Measurements from ENCODE around the gene GPR15LG.
"Not testable (repeated sequence)": the region's sequence is repeated elsewhere in the genome, so short reads cannot be mapped to it uniquely, and the experiment has no call there.

GPR15LG gene

GRCh38 chr10:84160663-84161362 is 12.8 kb upstream of the GPR15LG start:
- ChIA-PET POLR2A (no interaction called here), CTCF (interaction anchor here (1.0 to 2.5 kb wide), 3 partner anchors 16 to 46 kb away, joined by 3 to 8 read pairs (median 3); no protein-coding TSS in a partner anchor)
- no peaks in the 10 kb centered on the region for H3K9me3 ChIP-seq (ENCODE audit: control extremely low read depth in 1 of 5, control insufficient read depth in 4 of 5, insufficient read depth in 2 of 5, low read depth in 1 of 5, low read length in 4 of 5)
- H3K4me3 ChIP-seq (ENCODE audit: control insufficient read depth in 1 of 7, extremely low read depth in 1 of 7, insufficient read depth in 4 of 7, low read depth in 2 of 7, low read length in 6 of 7): no peak overlapping the region
- no peak for DNase-seq
- H3K27me3 ChIP-seq (replicated peaks in 2 of 5; ENCODE audit: control insufficient read depth in 4 of 5, insufficient read depth in 5 of 5, low read length in 4 of 5): peaks cover 2 to 37% (median 14%) of the 10 kb centered on the region in 5 experiments
- 65% methylated on average over 6 of the region's 6 CpGs for WGBS (ENCODE audit: insufficient coverage)
- no peak overlapping the region for H3K27ac ChIP-seq (ENCODE audit: insufficient read depth in 1 of 2, low read depth in 1 of 2, low read length in 2 of 2, poor library complexity in 1 of 2, severe bottlenecking in 2 of 2)
- peaks cover 0 to 13% (median 0%) of the 10 kb centered on the region in 4 experiments for H3K4me1 ChIP-seq (ENCODE audit: control extremely low read depth in 1 of 4, control insufficient read depth in 4 of 4, insufficient read depth in 4 of 4, low read length in 3 of 4)
- H3K36me3 ChIP-seq (ENCODE audit: control insufficient read depth in 4 of 4, insufficient read depth in 4 of 4, low read length in 3 of 4): no peaks in the 10 kb centered on the region

- peaks cover 0 to 2% (median 0%) of the 10 kb centered on the region in 4 experiments for H3K4me1 ChIP-seq (ENCODE audit: control extremely low read depth in 1 of 4, control insufficient read depth in 4 of 4, insufficient read depth in 4 of 4, low read length in 3 of 4)
- no peak for DNase-seq
- CTCF ChIA-PET: interaction anchor here (0.7 to 1.6 kb wide), 4 partner anchors 14 to 56 kb away, joined by 3 to 5 read pairs (median 4); no protein-coding TSS in a partner anchor
- WGBS (ENCODE audit: insufficient coverage): 80% methylated on average over 1 of the region's 2 CpGs
- peaks cover 0 to 8% (median 0%) of the 10 kb centered on the region in 5 experiments for H3K9me3 ChIP-seq (ENCODE audit: control extremely low read depth in 1 of 5, control insufficient read depth in 4 of 5, insufficient read depth in 2 of 5, low read depth in 1 of 5, low read length in 4 of 5)
- no peaks in the 10 kb centered on the region for H3K36me3 ChIP-seq (ENCODE audit: control insufficient read depth in 4 of 4, insufficient read depth in 4 of 4, low read length in 3 of 4)
- H3K27me3 ChIP-seq (replicated peaks in 2 of 5; ENCODE audit: control insufficient read depth in 4 of 5, insufficient read depth in 5 of 5, low read length in 4 of 5): peaks cover 2 to 33% (median 14%) of the 10 kb centered on the region in 5 experiments
- POLR2A ChIA-PET: no interaction called here
- H3K27ac ChIP-seq (ENCODE audit: insufficient read depth in 1 of 2, low read depth in 1 of 2, low read length in 2 of 2, poor library complexity in 1 of 2, severe bottlenecking in 2 of 2): no peak overlapping the region
- H3K4me3 ChIP-seq (ENCODE audit: control insufficient read depth in 1 of 7, extremely low read depth in 1 of 7, insufficient read depth in 4 of 7, low read depth in 2 of 7, low read length in 6 of 7): no peak overlapping the region
These were observed 9.6 kb upstream of the GPR15LG start for GRCh38 chr10:84163996-84164395.

- Histone ChIP-seq H3K4me3 (ENCODE audit: control insufficient read depth in 1 of 7, extremely low read depth in 1 of 7, insufficient read depth in 4 of 7, low read depth in 2 of 7, low read length in 6 of 7) (no peak overlapping the region), H3K4me1 (ENCODE audit: control extremely low read depth in 1 of 4, control insufficient read depth in 4 of 4, insufficient read depth in 4 of 4, low read length in 3 of 4) (no peaks in the 10 kb centered on the region), H3K36me3 (ENCODE audit: control insufficient read depth in 4 of 4, insufficient read depth in 4 of 4, low read length in 3 of 4) (no peaks in the 10 kb centered on the region), H3K9me3 (ENCODE audit: control extremely low read depth in 1 of 5, control insufficient read depth in 4 of 5, insufficient read depth in 2 of 5, low read depth in 1 of 5, low read length in 4 of 5) (peaks cover 0 to 8% (median 0%) of the 10 kb centered on the region in 5 experiments), H3K27me3 (replicated peaks in 2 of 5; ENCODE audit: control insufficient read depth in 4 of 5, insufficient read depth in 5 of 5, low read length in 4 of 5) (peaks cover 0 to 29% (median 14%) of the 10 kb centered on the region in 5 experiments), H3K27ac (ENCODE audit: insufficient read depth in 1 of 2, low read depth in 1 of 2, low read length in 2 of 2, poor library complexity in 1 of 2, severe bottlenecking in 2 of 2) (no peak overlapping the region)
- WGBS (ENCODE audit: insufficient coverage): 43% methylated on average over 2 of the region's 2 CpGs
- ChIA-PET POLR2A (no interaction called here), CTCF (interaction anchor here (0.9 to 1.6 kb wide), 4 partner anchors 15 to 56 kb away, joined by 3 to 5 read pairs (median 4); no protein-coding TSS in a partner anchor)
- DNase-seq: no peak
These were observed 9.2 kb upstream of the GPR15LG start for GRCh38 chr10:84164442-84164841.

GRCh38 chr10:84166620-84167288 is 6.8 kb upstream of the GPR15LG start:
- CTCF ChIA-PET: interaction anchor here (1.1 kb wide), 1 partner anchor 48 kb away, joined by 3 read pairs; no protein-coding TSS in a partner anchor

GRCh38 chr10:84167289-84167653 is 6.3 kb upstream of the GPR15LG start:
- no CpG with 5 or more reads among the region's 2 CpGs for WGBS (ENCODE audit: insufficient coverage)
- POLR2A ChIA-PET; H3K36me3 ChIP-seq (ENCODE audit: control insufficient read depth in 4 of 4, insufficient read depth in 4 of 4, low read length in 3 of 4); H3K4me1 ChIP-seq (ENCODE audit: control extremely low read depth in 1 of 4, control insufficient read depth in 4 of 4, insufficient read depth in 4 of 4, low read length in 3 of 4); H3K27ac ChIP-seq (ENCODE audit: insufficient read depth in 1 of 2, low read depth in 1 of 2, low read length in 2 of 2, poor library complexity in 1 of 2, severe bottlenecking in 2 of 2); DNase-seq; H3K9me3 ChIP-seq (ENCODE audit: control extremely low read depth in 1 of 5, control insufficient read depth in 4 of 5, insufficient read depth in 2 of 5, low read depth in 1 of 5, low read length in 4 of 5); CTCF ChIA-PET; H3K4me3 ChIP-seq (ENCODE audit: control insufficient read depth in 1 of 7, extremely low read depth in 1 of 7, insufficient read depth in 4 of 7, low read depth in 2 of 7, low read length in 6 of 7): not testable (repeated sequence)
- H3K27me3 ChIP-seq (replicated peaks in 2 of 5; ENCODE audit: control insufficient read depth in 4 of 5, insufficient read depth in 5 of 5, low read length in 4 of 5): peaks cover 0 to 19% (median 6%) of the 10 kb centered on the region in 5 experiments

More at GRCh38 chr10:84166620-84167288, 6.8 kb upstream of the GPR15LG start:
- Histone ChIP-seq H3K4me3 (ENCODE audit: control insufficient read depth in 1 of 7, extremely low read depth in 1 of 7, insufficient read depth in 4 of 7, low read depth in 2 of 7, low read length in 6 of 7) (no peak overlapping the region), H3K27me3 (replicated peaks in 2 of 5; ENCODE audit: control insufficient read depth in 4 of 5, insufficient read depth in 5 of 5, low read length in 4 of 5) (peaks cover 0 to 21% (median 9%) of the 10 kb centered on the region in 5 experiments), H3K4me1 (ENCODE audit: control extremely low read depth in 1 of 4, control insufficient read depth in 4 of 4, insufficient read depth in 4 of 4, low read length in 3 of 4) (no peaks in the 10 kb centered on the region), H3K36me3 (ENCODE audit: control insufficient read depth in 4 of 4, insufficient read depth in 4 of 4, low read length in 3 of 4) (no peaks in the 10 kb centered on the region), H3K27ac (ENCODE audit: insufficient read depth in 1 of 2, low read depth in 1 of 2, low read length in 2 of 2, poor library complexity in 1 of 2, severe bottlenecking in 2 of 2) (no peak overlapping the region), H3K9me3 (ENCODE audit: control extremely low read depth in 1 of 5, control insufficient read depth in 4 of 5, insufficient read depth in 2 of 5, low read depth in 1 of 5, low read length in 4 of 5) (peaks cover 0 to 8% (median 0%) of the 10 kb centered on the region in 5 experiments)
- POLR2A ChIA-PET: no interaction called here
- DNase-seq: no peak
- WGBS (ENCODE audit: insufficient coverage): 95% methylated on average over 4 of the region's 4 CpGs

GRCh38 chr10:84168382-84168781 is 5.2 kb upstream of the GPR15LG start:
- DNase-seq; POLR2A ChIA-PET; CTCF ChIA-PET; H3K9me3 ChIP-seq (ENCODE audit: control extremely low read depth in 1 of 5, control insufficient read depth in 4 of 5, insufficient read depth in 2 of 5, low read depth in 1 of 5, low read length in 4 of 5); H3K4me3 ChIP-seq (ENCODE audit: control insufficient read depth in 1 of 7, extremely low read depth in 1 of 7, insufficient read depth in 4 of 7, low read depth in 2 of 7, low read length in 6 of 7); H3K36me3 ChIP-seq (ENCODE audit: control insufficient read depth in 4 of 4, insufficient read depth in 4 of 4, low read length in 3 of 4); H3K27ac ChIP-seq (ENCODE audit: insufficient read depth in 1 of 2, low read depth in 1 of 2, low read length in 2 of 2, poor library complexity in 1 of 2, severe bottlenecking in 2 of 2); H3K4me1 ChIP-seq (ENCODE audit: control extremely low read depth in 1 of 4, control insufficient read depth in 4 of 4, insufficient read depth in 4 of 4, low read length in 3 of 4): not testable (repeated sequence)
- peaks cover 0 to 16% (median 6%) of the 10 kb centered on the region in 5 experiments for H3K27me3 ChIP-seq (replicated peaks in 2 of 5; ENCODE audit: control insufficient read depth in 4 of 5, insufficient read depth in 5 of 5, low read length in 4 of 5)
- WGBS (ENCODE audit: insufficient coverage): 96% methylated on average over 9 of the region's 10 CpGs

GRCh38 chr10:84171237-84171636 is 2.4 kb upstream of the GPR15LG start:
- H3K27me3 ChIP-seq (replicated peaks in 2 of 5; ENCODE audit: control insufficient read depth in 4 of 5, insufficient read depth in 5 of 5, low read length in 4 of 5); H3K4me1 ChIP-seq (ENCODE audit: control extremely low read depth in 1 of 4, control insufficient read depth in 4 of 4, insufficient read depth in 4 of 4, low read length in 3 of 4); CTCF ChIA-PET; DNase-seq; H3K9me3 ChIP-seq (ENCODE audit: control extremely low read depth in 1 of 5, control insufficient read depth in 4 of 5, insufficient read depth in 2 of 5, low read depth in 1 of 5, low read length in 4 of 5); H3K4me3 ChIP-seq (ENCODE audit: control insufficient read depth in 1 of 7, extremely low read depth in 1 of 7, insufficient read depth in 4 of 7, low read depth in 2 of 7, low read length in 6 of 7); H3K36me3 ChIP-seq (ENCODE audit: control insufficient read depth in 4 of 4, insufficient read depth in 4 of 4, low read length in 3 of 4); POLR2A ChIA-PET; H3K27ac ChIP-seq (ENCODE audit: insufficient read depth in 1 of 2, low read depth in 1 of 2, low read length in 2 of 2, poor library complexity in 1 of 2, severe bottlenecking in 2 of 2): not testable (repeated sequence)
- WGBS (ENCODE audit: insufficient coverage): 100% methylated on average over 1 of the region's 2 CpGs

Data from common myeloid progenitor, CD34-positive (primary cell).